Mucosa of descending colon (tissue), 3 donors: ENCODE results near the gene UTP25. TPM values are rescaled to one million over a fixed set of nuclear protein-coding genes. Genes with fewer than 3 reads are reported as not detected.

Experiments
- ATAC-seq: fragments of 200-7000 bp; cut with Tn5 transposase; one replicate; pipeline ENCODE4 v1.9.1; 2020; ENCODE audit warnings: mild to moderate bottlenecking, moderate library complexity
- DNase-seq, 3 donors: peaks; one replicate each; pipeline ENCODE4 v3.0.0-alpha.2; 2020
- H3K36me3 ChIP-seq: fragments of 200-600 bp; one replicate; pipeline ENCODE4 v1.8.0; 2021; ENCODE audit warnings: low read depth, mild to moderate bottlenecking
- H3K4me1 ChIP-seq: fragments of 200-600 bp; one replicate; pipeline ENCODE4 v1.8.0; 2021; ENCODE audit warnings: low read depth, mild to moderate bottlenecking
- H3K4me3 ChIP-seq: fragments of 200-600 bp; one replicate; pipeline ENCODE4 v1.8.0; 2021; ENCODE audit warnings: mild to moderate bottlenecking
- H3K9me3 ChIP-seq: fragments of 200-600 bp; one replicate; pipeline ENCODE4 v1.8.0; 2021; ENCODE audit warnings: mild to moderate bottlenecking
- CTCF ChIP-seq: fragments of 200-600 bp; IDR thresholded peaks from one replicate; pipeline ENCODE4 v1.8.0; 2022; ENCODE audit warnings: antibody characterized with exemption, mild to moderate bottlenecking
- intact Hi-C, 2 donors: fragments of 100-400 bp; cut with DNase I in 1 of 2; cut with micrococcal nuclease in 1 of 2; formaldehyde crosslinking; loops; one replicate each; pipeline versions ENCODE4 v1.11.0 to v1.11.1; 2022; cut with DNase I, micrococcal nuclease
- total RNA-seq, 3 donors: library from RNA; stranded (reverse); fragmentation: NEBNext Ultra II Directional in 2 of 3; extraction: Animal tissue kit (Norgen Biotek cat#: 25700) in 2 of 3; gene quantifications; one replicate each; pipeline versions ENCODE4 v1.2.1 to v1.2.4, GENCODE V29; 2021 to 2023
- donor health status: DM: no; HTN: no; CAD: no; lungs with moderate emphysema.
- donor health status: DM: no; HTN: no; CAD: no.
- donor health status: DM: no; HTN: yes; CAD: no.

UTP25 gene
- total RNA-seq, 3 donors from 2014 or later, result 5.4 to 8.8 (median 6.7) TPM

- intact Hi-C loops, result no loop called here
- H3K36me3 ChIP-seq, result peaks cover 22% of the 10 kb centered on the region
- TF ChIP-seq CTCF, result no peak
Observed at GRCh38 chr1:209845408-209845725, 17.6 kb downstream of the UTP25 start.

GRCh38 chr1:209849388-209849787, 21.6 kb downstream of the UTP25 start:
- H3K9me3 ChIP-seq, result no peaks in the 10 kb centered on the region
- ATAC-seq (no peak), DNase-seq (no peak)
- H3K4me1 ChIP-seq, result no peaks in the 10 kb centered on the region
- no peak overlapping the region for H3K4me3 ChIP-seq
- no peak for TF ChIP-seq CTCF
- no peaks in the 10 kb centered on the region for H3K36me3 ChIP-seq
- intact Hi-C loops, result no loop called here

More at GRCh38 chr1:209845408-209845725, 17.6 kb downstream of the UTP25 start:
- ATAC-seq (no peak), DNase-seq (no peak)
- H3K4me3 ChIP-seq, result no peak overlapping the region
- no peaks in the 10 kb centered on the region for H3K4me1 ChIP-seq
- no peaks in the 10 kb centered on the region for H3K9me3 ChIP-seq

- DNase-seq, result peak in 2 of 3 donors; percentile 29 to 33
- Histone ChIP-seq H3K4me3 (no peak overlapping the region), H3K36me3 (no peaks in the 10 kb centered on the region), H3K4me1 (no peaks in the 10 kb centered on the region), H3K9me3 (no peaks in the 10 kb centered on the region)
- TF ChIP-seq CTCF, result no peak
- intact Hi-C loops, result no loop called here
- ATAC-seq, result peak; percentile 45
Observed at GRCh38 chr1:209850342-209850979, 22.7 kb downstream of the UTP25 start.

GRCh38 chr1:209853676-209854075, 25.9 kb downstream of the UTP25 start:
- no peak for DNase-seq
- no peak for TF ChIP-seq CTCF
- Histone ChIP-seq H3K9me3 (no peaks in the 10 kb centered on the region), H3K4me3 (no peak overlapping the region), H3K4me1 (no peaks in the 10 kb centered on the region), H3K36me3 (no peaks in the 10 kb centered on the region)
- ATAC-seq, result no peak
- intact Hi-C loops, result no loop called here

GRCh38 chr1:209854196-209854595, 26.4 kb downstream of the UTP25 start:
- intact Hi-C loops, result no loop called here
- H3K36me3 ChIP-seq, result no peaks in the 10 kb centered on the region
- no peak for DNase-seq
- TF ChIP-seq CTCF, result no peak
- no peak overlapping the region for H3K4me3 ChIP-seq
- no peaks in the 10 kb centered on the region for H3K9me3 ChIP-seq
- ATAC-seq, result no peak
- no peaks in the 10 kb centered on the region for H3K4me1 ChIP-seq

GRCh38 chr1:209855006-209855405, 27.2 kb downstream of the UTP25 start:
- intact Hi-C loops, result no loop called here
- H3K4me3 ChIP-seq, result no peak overlapping the region
- no peaks in the 10 kb centered on the region for H3K36me3 ChIP-seq
- no peak for ATAC-seq
- no peak for TF ChIP-seq CTCF
- H3K4me1 ChIP-seq, result no peaks in the 10 kb centered on the region
- no peaks in the 10 kb centered on the region for H3K9me3 ChIP-seq
- DNase-seq, result no peak
